T-helper 1 cell treated with Interleukin-12 subunit alpha and Interleukin-12 subunit beta and Interleukin-4 antibody, amounts not matched to agents 30 μg/mL and 1 μg/mL, for 36 hours (primary cell): ENCODE results near the gene SUPT6H.
A peak's percentile ranks its signal among the peaks of the same experiment; 100 is the strongest.
"Not testable (repeated sequence)": the region's sequence is repeated elsewhere in the genome, so short reads cannot be mapped to it uniquely, and the experiment has no call there.

Source experiments
- H3K27ac Mint-ChIP-seq: one replicate; pipeline ENCODE4 v1.8.0; 2021; ENCODE audit warnings: mild to moderate bottlenecking, mixed read lengths
- H3K27me3 Mint-ChIP-seq: one replicate; pipeline ENCODE4 v1.8.0; 2021; ENCODE audit warnings: low read depth, mixed read lengths
- H3K36me3 Mint-ChIP-seq: one replicate; pipeline ENCODE4 v1.8.0; 2021; ENCODE audit warnings: low read depth, mixed read lengths
- H3K4me1 Mint-ChIP-seq: one replicate; pipeline ENCODE4 v1.8.0; 2021; ENCODE audit warnings: low read depth, mixed read lengths
- H3K4me3 Mint-ChIP-seq: one replicate; pipeline ENCODE4 v1.8.0; 2021; ENCODE audit warnings: mild to moderate bottlenecking, moderate library complexity, mixed read lengths
- H3K9me3 Mint-ChIP-seq: one replicate; pipeline ENCODE4 v1.8.0; 2021; ENCODE audit warnings: mixed read lengths

The SUPT6H gene

DNA sequence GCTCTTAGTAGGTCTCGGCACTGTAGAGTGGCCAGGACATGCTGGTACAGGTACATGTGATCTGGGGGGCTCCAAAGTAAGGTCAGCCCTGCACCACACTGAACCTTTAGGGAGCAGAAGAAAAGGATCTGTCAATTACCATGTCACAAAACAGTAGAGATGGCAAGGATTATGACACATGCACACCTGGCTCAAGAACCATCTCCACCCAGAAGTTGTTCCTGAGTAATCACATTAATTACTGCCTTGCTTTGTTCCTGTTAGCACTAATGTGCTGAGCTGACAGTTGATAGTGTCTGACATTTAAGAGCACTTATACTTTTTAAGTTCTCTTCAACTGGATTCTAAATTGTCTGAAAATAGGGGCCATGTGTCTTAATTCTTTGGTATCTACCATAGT lies 26.5 kb upstream of the SUPT6H start:
- H3K4me1 Mint-ChIP-seq, result peaks cover 21% of the 10 kb centered on the region
- no peaks in the 10 kb centered on the region for H3K9me3 Mint-ChIP-seq
- H3K36me3 Mint-ChIP-seq, result peaks cover 76% of the 10 kb centered on the region
- no peak overlapping the region for H3K27ac Mint-ChIP-seq
- no peak overlapping the region for H3K4me3 Mint-ChIP-seq
- H3K27me3 Mint-ChIP-seq, result no peaks in the 10 kb centered on the region

DNA sequence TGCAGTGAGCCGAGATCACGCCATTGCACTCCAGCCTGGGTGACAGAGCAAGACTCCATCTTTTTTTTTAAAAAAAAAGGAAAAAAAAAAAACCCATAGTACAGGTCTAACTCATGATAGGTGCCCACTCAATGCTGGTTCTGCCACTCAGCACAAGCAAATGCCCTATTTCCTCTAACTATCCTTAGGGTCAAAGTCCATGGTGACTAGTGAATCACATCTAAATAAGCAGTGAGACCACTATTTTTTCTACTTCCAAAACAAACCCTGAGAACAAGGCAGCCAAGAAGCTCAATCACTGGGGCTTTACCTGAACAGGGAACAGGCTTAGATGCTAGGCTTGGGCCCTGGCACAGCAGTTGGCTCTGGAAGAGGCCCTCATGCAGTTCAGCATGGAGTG lies 20.4 kb upstream of the SUPT6H start:
- Mint-ChIP-seq H3K4me3 (no peak overlapping the region), H3K36me3 (peaks cover 56% of the 10 kb centered on the region), H3K27ac (no peak overlapping the region), H3K27me3 (no peaks in the 10 kb centered on the region), H3K4me1 (peaks cover 38% of the 10 kb centered on the region), H3K9me3 (no peaks in the 10 kb centered on the region)

DNA sequence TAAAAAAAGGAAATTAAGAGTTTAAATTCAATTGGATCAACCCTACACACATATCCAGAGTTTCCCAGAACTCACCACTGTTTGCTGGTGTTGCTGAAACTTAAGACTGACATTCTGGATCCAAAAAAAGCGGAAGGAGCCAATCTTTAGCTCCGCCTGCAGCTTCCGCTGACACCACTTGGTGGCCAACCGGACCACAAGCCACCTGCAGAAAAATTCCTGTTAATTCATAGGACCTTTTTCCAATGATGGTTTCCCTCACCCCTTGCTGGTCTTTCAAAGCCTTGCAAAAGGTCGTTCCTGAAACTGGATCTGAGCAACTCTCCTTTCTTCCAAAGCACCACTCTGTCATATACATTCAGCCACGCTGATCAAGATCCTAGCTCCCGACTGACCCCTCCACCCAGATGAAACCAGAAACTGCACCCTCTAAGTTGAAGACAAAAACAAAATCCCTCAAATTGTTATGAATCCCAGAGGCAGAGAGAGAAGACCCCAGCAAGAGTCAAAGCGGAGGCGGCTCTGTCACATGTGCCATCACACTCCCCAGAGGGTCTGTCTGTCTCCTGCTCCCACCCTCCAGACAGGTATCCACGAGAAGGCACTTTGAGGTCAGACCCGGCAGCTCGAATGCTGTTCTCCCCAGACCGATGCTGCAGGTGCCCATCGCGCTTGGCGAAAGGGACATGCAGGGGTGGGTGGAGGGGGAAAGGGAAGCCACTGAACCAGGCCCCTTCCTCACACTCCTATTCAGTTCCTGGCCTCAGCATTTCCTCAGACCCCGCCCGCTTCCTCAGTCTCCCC lies 17.8 kb upstream of the SUPT6H start:
- peaks cover 38% of the 10 kb centered on the region for H3K4me1 Mint-ChIP-seq
- peak overlapping the region; percentile 78 for H3K27ac Mint-ChIP-seq
- no peaks in the 10 kb centered on the region for H3K27me3 Mint-ChIP-seq
- H3K36me3 Mint-ChIP-seq, result peaks cover 45% of the 10 kb centered on the region
- H3K4me3 Mint-ChIP-seq, result peak overlapping the region; percentile 89
- H3K9me3 Mint-ChIP-seq, result no peaks in the 10 kb centered on the region

- peak within 1 kb of the TSS; percentile 89 for H3K4me3 Mint-ChIP-seq
- H3K27me3 Mint-ChIP-seq, result no peaks in the 10 kb centered on the region
Observed at GRCh38 chr17:28644787-28645575, 17.0 kb upstream of the SUPT6H start, which contains the start of gene BLTP2. Gene BLTP2 (minus strand): TSS chr17:28645158. CDS start chr17:28645056, 102 bp downstream.

DNA sequence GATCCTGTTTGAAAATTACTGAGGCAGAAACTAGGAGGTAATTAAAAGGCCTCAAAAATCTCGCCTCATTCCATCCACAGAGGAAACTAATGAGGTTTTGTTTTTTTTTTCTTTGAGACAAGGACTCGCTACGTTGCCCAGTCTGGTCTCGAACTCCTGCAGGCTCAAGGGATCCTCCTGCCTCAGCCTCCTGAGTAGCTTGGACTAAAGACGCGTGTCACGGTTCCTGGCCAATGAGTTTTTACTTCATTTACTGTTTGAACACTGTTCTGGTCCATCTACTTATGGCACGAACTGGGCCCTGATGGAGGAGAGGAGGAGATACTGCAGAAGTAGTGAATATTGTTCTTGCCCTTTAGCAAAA lies 16.4 kb upstream of the SUPT6H start:
- H3K9me3 Mint-ChIP-seq, result no peaks in the 10 kb centered on the region
- peak overlapping the region; percentile 75 for H3K4me3 Mint-ChIP-seq
- peak overlapping the region; percentile 91 for H3K27ac Mint-ChIP-seq
- peaks cover 35% of the 10 kb centered on the region for H3K36me3 Mint-ChIP-seq
- no peaks in the 10 kb centered on the region for H3K27me3 Mint-ChIP-seq
- peaks cover 33% of the 10 kb centered on the region for H3K4me1 Mint-ChIP-seq

More at GRCh38 chr17:28644787-28645575, 17.0 kb upstream of the SUPT6H start, which contains the start of gene BLTP2:
- H3K9me3 Mint-ChIP-seq, result no peaks in the 10 kb centered on the region
- peaks cover 36% of the 10 kb centered on the region for H3K4me1 Mint-ChIP-seq
- peaks cover 39% of the 10 kb centered on the region for H3K36me3 Mint-ChIP-seq
- H3K27ac Mint-ChIP-seq, result peak within 1 kb of the TSS; percentile 91

DNA sequence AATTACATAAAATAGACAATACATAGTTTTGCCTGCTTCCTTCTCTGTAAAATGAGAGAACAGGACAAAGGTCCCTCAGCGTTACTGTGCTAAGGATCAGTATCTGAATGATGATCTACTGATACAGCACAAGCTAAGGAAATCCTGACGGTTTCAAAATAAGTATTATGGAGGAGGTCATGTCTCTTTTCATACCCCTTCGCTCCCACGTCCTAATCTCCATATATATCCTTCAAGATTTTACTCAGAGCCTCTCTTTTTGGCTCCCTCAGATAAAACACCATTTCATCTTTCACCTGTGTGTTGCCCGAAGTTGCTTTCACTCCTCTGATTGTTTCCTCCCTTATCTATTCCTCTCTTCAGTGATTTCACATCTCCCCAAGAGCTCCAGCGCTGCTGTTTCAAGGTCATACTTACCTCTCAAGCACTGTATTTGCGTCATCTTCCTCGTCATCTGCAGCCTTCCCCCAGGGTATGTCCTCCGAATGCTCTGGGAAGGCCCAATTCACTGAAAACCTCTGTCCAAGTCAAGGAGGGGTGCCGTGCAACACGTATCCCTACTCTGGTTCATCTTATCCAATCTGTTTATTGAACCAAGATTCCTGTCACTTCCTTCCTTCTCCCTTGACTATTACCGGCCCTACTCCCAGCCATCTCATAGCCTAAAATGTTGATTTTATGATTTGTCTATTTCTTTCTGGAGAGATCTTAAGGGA lies 15.8 kb upstream of the SUPT6H start:
- peaks cover 35% of the 10 kb centered on the region for H3K36me3 Mint-ChIP-seq

GRCh38 chr17:28648698-28649097 lies 13.3 kb upstream of the SUPT6H start:
- Mint-ChIP-seq H3K4me1 (peaks cover 24% of the 10 kb centered on the region), H3K27ac (no peak overlapping the region), H3K4me3 (no peak overlapping the region), H3K36me3 (peaks cover 28% of the 10 kb centered on the region), H3K27me3 (no peaks in the 10 kb centered on the region), H3K9me3 (no peaks in the 10 kb centered on the region)

More for the DNA sequence above, 15.8 kb upstream of the SUPT6H start:
- H3K27me3 Mint-ChIP-seq, result no peaks in the 10 kb centered on the region
- H3K27ac Mint-ChIP-seq, result peak overlapping the region; percentile 91
- H3K4me1 Mint-ChIP-seq, result peaks cover 32% of the 10 kb centered on the region
- H3K9me3 Mint-ChIP-seq, result no peaks in the 10 kb centered on the region
- peak overlapping the region; percentile 75 for H3K4me3 Mint-ChIP-seq

GRCh38 chr17:28655160-28655559 lies 6.8 kb upstream of the SUPT6H start:
- no peak overlapping the region for H3K4me3 Mint-ChIP-seq
- peaks cover 32% of the 10 kb centered on the region for H3K36me3 Mint-ChIP-seq
- peaks cover 5% of the 10 kb centered on the region for H3K4me1 Mint-ChIP-seq
- no peaks in the 10 kb centered on the region for H3K27me3 Mint-ChIP-seq
- H3K9me3 Mint-ChIP-seq, result no peaks in the 10 kb centered on the region
- no peak overlapping the region for H3K27ac Mint-ChIP-seq

GRCh38 chr17:28657756-28658155 lies 4.2 kb upstream of the SUPT6H start:
- H3K4me1 Mint-ChIP-seq, result peaks cover 17% of the 10 kb centered on the region
- no peaks in the 10 kb centered on the region for H3K27me3 Mint-ChIP-seq
- H3K36me3 Mint-ChIP-seq, result peaks cover 30% of the 10 kb centered on the region
- H3K27ac Mint-ChIP-seq, result no peak overlapping the region
- H3K9me3 Mint-ChIP-seq, result no peaks in the 10 kb centered on the region
- no peak overlapping the region for H3K4me3 Mint-ChIP-seq

DNA sequence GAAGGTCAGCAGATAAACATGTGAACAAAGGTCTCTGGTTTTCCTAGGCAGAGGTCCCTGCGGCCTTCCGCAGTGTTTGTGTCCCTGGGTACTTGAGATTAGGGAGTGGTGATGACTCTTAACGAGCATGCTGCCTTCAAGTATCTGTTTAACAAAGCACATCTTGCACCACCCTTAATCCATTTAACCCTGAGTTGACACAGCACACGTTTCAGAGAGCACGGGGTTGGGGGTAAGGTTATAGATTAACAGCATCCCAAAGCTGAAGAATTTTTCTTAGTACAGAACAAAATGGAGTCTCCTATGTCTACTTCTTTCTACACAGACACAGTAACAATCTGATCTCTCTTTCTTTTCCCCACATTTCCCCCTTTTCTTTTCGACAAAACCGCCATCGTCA lies 3.7 kb upstream of the SUPT6H start:
- peaks cover 23% of the 10 kb centered on the region for H3K4me1 Mint-ChIP-seq
- H3K27ac Mint-ChIP-seq, H3K4me3 Mint-ChIP-seq, H3K27me3 Mint-ChIP-seq, H3K9me3 Mint-ChIP-seq: not testable (repeated sequence)
- peaks cover 33% of the 10 kb centered on the region for H3K36me3 Mint-ChIP-seq

DNA sequence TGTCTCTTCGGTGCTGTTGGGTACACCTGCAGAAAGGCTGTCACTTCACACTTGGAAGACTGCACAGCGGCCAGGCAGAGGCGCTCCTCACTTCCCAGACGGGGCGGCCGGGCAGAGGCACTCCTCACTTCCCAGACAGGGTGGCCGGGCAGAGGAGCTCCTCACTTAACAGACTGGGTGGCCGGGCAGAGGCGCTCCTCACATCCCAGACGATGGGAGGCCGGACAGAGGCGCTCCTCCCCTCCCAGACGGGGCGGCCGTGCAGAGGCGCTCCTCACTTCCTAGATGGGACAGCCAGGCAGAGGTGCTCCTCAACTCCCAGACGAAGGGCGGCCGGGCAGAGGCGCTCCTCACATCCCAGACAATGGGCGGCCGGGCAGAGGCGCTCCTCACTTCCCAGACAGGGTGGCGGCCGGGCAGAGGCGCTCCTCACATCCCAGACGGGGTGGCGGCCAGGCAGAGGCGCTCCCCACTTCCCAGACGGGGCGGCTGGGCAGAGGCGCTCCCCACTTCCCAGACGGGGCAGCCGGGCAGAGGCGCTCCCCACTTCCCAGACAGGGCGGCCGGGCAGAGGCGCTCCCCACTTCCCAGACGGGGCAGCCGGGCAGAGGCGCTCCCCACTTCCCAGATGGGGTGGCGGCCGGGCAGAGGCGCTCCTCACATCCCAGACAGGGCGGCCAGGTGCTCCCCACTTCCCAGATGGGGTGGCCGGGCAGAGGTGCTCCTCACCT lies 3.1 kb upstream of the SUPT6H start:
- not testable (repeated sequence) for H3K27ac Mint-ChIP-seq, H3K27me3 Mint-ChIP-seq, H3K9me3 Mint-ChIP-seq, H3K4me3 Mint-ChIP-seq
- peaks cover 36% of the 10 kb centered on the region for H3K36me3 Mint-ChIP-seq
- peaks cover 27% of the 10 kb centered on the region for H3K4me1 Mint-ChIP-seq

DNA sequence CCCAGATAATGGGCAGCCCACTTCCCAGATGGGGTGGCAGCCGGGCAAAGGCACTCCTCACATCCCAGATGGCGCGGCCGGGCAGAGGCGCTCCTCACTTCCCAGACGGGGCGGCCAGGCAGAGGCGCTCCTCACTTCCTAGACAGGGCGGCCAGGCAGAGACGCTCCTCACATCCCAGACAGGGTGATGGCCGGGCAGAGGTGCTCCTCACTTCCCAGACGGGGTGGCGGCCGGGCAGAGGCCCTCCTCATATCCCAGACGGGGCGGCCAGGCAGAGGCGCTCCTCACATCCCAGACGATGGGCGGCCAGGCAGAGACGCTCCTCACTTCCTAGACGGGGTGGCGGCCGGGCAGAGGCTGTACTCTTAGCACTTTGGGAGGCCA lies 2.5 kb upstream of the SUPT6H start:
- H3K9me3 Mint-ChIP-seq, H3K27me3 Mint-ChIP-seq, H3K27ac Mint-ChIP-seq: not testable (repeated sequence)
- Mint-ChIP-seq H3K36me3 (peaks cover 38% of the 10 kb centered on the region), H3K4me1 (peaks cover 30% of the 10 kb centered on the region), H3K4me3 (peak overlapping the region; percentile 62)

DNA sequence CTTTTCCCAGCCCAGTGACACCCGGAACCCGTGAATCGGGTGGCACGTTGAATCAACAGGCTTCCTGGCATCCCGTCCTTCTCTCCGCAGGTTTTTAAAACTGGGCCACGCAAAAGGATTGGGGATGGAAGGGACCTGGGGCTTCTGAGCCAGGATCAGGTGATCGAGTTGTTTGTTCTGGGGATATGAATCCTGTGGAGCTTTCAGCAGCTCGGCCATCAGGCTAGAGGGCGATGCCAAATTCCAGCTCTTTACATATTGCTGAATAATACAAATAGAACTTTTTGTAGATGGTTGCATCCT lies 473 bp downstream of the SUPT6H start:
- Mint-ChIP-seq H3K4me3 (peak overlapping the region; percentile 100), H3K9me3 (no peaks in the 10 kb centered on the region), H3K27me3 (no peaks in the 10 kb centered on the region), H3K36me3 (peaks cover 40% of the 10 kb centered on the region), H3K27ac (peak overlapping the region; percentile 99), H3K4me1 (peaks cover 43% of the 10 kb centered on the region)

DNA sequence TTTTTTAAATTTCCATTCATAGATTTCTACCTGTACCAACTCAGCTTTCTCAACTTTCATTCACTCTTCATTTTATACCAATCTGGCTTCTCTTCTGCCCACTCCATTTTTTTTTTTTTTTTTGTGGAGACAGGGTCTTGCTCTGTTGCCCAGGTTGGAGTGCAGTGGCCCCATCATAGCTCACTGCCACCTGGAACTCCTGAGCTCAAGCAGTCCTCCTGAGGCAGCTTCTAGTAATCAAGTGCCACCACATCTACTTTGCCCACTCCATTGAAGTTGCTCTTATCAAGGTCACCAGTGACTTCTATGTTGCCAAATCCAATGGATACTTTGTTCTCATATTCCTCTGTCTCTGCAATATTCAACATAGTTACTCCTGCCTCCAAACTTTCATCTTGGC lies 1.7 kb downstream of the SUPT6H start:
- peak overlapping the region; percentile 100 for H3K4me3 Mint-ChIP-seq
- H3K27ac Mint-ChIP-seq, result peak overlapping the region; percentile 99
- H3K27me3 Mint-ChIP-seq, result no peaks in the 10 kb centered on the region
- H3K36me3 Mint-ChIP-seq, result peaks cover 33% of the 10 kb centered on the region
- no peaks in the 10 kb centered on the region for H3K9me3 Mint-ChIP-seq
- H3K4me1 Mint-ChIP-seq, result peaks cover 49% of the 10 kb centered on the region
